Measurements from ENCODE around the gene RAB8B. TPM values are rescaled to one million over a fixed set of nuclear protein-coding genes. Genes with fewer than 3 reads are reported as not detected.

RAB8B gene
- total RNA-seq, 1 donor from 2014 or later = 93.1 TPM

DNA sequence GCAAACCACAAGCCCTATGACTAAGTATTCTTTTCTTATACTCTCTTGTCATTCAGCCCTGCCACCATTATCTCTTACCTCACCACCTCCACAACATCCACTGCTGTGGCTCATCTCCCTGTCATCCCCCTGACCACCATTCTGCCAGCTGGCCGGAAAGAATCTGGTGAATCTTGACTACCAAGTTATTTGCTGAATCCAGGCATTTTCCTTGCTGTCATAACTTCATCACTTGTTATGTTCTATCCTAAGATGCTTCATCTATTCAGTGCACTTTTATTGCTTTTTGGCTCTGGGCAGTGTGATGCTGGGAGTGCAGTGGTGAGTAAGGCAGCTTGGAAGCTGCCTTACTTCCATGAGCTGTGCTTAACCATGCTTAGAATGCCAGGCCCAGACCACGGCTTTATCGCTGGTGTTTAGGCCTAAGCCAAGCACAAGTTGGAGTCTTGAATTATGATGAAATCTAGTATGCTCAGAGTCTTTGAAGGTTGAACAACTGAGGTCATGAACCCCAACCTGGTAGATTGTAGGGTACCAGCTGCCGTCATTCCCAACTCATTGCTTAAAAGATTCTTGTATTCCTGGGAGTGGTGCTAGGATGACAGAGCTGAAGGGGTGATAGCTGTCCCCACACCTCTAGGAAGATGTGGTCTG lies 61.0 kb downstream of the RAB8B start:
- Mint-ChIP-seq H3K4me1 (peaks cover under 1% of the 10 kb centered on the region), H3K36me3 (ENCODE audit: low read depth) (peaks cover 72% of the 10 kb centered on the region), H3K27me3 (no peaks in the 10 kb centered on the region), H3K27ac (no peak overlapping the region), H3K9me3 (no peaks in the 10 kb centered on the region), H3K4me3 (no peak overlapping the region)
- no peak for DNase-seq
- CTCF ChIA-PET = no interaction called here
- no peak for ATAC-seq (ENCODE audit: low read depth)
- intact Hi-C loops (cut with micrococcal nuclease) = no loop called here
- POLR2A ChIA-PET = no interaction called here
- TF ChIP-seq, protein P1, sequence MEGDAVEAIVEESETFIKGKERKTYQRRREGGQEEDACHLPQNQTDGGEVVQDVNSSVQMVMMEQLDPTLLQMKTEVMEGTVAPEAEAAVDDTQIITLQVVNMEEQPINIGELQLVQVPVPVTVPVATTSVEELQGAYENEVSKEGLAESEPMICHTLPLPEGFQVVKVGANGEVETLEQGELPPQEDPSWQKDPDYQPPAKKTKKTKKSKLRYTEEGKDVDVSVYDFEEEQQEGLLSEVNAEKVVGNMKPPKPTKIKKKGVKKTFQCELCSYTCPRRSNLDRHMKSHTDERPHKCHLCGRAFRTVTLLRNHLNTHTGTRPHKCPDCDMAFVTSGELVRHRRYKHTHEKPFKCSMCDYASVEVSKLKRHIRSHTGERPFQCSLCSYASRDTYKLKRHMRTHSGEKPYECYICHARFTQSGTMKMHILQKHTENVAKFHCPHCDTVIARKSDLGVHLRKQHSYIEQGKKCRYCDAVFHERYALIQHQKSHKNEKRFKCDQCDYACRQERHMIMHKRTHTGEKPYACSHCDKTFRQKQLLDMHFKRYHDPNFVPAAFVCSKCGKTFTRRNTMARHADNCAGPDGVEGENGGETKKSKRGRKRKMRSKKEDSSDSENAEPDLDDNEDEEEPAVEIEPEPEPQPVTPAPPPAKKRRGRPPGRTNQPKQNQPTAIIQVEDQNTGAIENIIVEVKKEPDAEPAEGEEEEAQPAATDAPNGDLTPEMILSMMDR (IDR thresholded peaks at IDR 0.05) = no peak

DNA sequence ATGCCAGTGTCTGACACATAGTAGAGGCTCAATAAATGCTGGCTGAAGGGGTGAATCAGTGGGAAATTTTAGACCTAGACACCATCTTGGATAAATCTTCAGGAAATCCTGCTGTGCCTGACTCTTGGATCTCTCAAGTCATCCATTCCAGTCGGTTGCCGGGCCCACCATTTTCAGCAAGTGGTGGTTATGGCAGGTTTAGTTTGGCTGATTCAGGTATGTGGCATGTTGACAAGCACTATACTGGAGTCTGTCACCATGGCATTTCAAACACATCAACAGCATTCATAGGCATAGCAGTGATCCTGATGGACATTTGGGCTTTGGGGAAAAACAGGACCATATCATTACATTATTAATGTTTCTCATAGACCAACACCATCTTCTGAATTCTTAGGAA lies 62.3 kb downstream of the RAB8B start:
- peaks cover 71% of the 10 kb centered on the region for H3K36me3 Mint-ChIP-seq (ENCODE audit: low read depth)
- no peaks in the 10 kb centered on the region for H3K4me1 Mint-ChIP-seq
- intact Hi-C loops (cut with micrococcal nuclease) = no loop called here
- no peaks in the 10 kb centered on the region for H3K27me3 Mint-ChIP-seq
- ChIA-PET POLR2A (no interaction called here), CTCF (no interaction called here)
- TF ChIP-seq, protein P1 (IDR thresholded peaks at IDR 0.05) = no peak
- no peak overlapping the region for H3K4me3 Mint-ChIP-seq
- DNase-seq (no peak), ATAC-seq (ENCODE audit: low read depth) (no peak)
- no peak overlapping the region for H3K27ac Mint-ChIP-seq
- no peaks in the 10 kb centered on the region for H3K9me3 Mint-ChIP-seq

DNA sequence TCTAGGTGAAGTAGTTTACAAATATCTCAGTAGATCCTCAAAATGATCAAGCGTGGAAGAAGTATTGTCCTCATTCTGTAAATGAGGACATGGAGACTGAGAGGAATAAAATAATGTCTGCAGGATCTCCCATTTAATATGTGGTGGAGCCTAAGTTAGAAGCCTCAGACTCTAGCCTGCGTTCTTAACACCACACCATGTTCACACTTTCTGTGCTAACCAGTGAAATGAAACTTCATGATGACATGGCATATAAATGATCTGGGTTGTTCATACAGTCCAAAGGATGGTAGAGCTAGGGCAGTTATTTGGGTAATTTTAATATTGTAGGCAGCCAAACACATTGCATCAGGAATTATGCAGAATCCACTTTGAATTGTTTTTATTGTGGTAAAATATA lies 62.9 kb downstream of the RAB8B start:
- Mint-ChIP-seq H3K27ac (no peak overlapping the region), H3K4me3 (no peak overlapping the region), H3K36me3 (ENCODE audit: low read depth) (peaks cover 71% of the 10 kb centered on the region), H3K9me3 (no peaks in the 10 kb centered on the region), H3K27me3 (no peaks in the 10 kb centered on the region), H3K4me1 (no peaks in the 10 kb centered on the region)
- intact Hi-C loops (cut with micrococcal nuclease) = no loop called here
- ATAC-seq (ENCODE audit: low read depth) = no peak
- DNase-seq = no peak
- TF ChIP-seq, protein P1 (IDR thresholded peaks at IDR 0.05) = no peak
- CTCF ChIA-PET = no interaction called here
- POLR2A ChIA-PET = interaction anchor here (0.7 kb wide), 1 partner anchor 24 kb away, joined by 8 read pairs; no protein-coding TSS in a partner anchor

DNA sequence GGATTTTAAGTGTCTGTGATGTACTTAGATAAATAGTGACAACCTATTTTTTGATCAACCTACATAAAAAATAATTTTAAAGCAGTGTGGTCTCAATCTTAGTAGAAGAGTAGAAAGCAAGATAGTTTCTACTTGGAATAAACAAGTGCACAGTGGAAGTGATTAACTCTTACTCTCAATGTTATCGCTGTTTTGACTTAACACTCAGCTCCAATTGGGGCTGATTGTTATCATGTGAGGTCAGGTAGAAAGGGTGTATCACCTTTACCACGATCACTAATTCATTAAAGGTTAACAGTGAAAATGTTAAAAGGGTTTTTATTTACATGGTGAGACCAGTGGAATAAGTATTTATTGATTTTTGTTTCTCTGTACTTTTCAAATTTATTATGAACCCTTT lies 65.6 kb downstream of the RAB8B start:
- DNase-seq = no peak
- H3K4me1 Mint-ChIP-seq = no peaks in the 10 kb centered on the region
- H3K36me3 Mint-ChIP-seq (ENCODE audit: low read depth) = peaks cover 73% of the 10 kb centered on the region
- ChIA-PET CTCF (no interaction called here), POLR2A (no interaction called here)
- no peak overlapping the region for H3K4me3 Mint-ChIP-seq
- no peak overlapping the region for H3K27ac Mint-ChIP-seq
- H3K27me3 Mint-ChIP-seq = no peaks in the 10 kb centered on the region
- no peak for ATAC-seq (ENCODE audit: low read depth)
- TF ChIP-seq, protein P1 (IDR thresholded peaks at IDR 0.05) = no peak
- intact Hi-C loops (cut with micrococcal nuclease) = no loop called here
- H3K9me3 Mint-ChIP-seq = no peaks in the 10 kb centered on the region

DNA sequence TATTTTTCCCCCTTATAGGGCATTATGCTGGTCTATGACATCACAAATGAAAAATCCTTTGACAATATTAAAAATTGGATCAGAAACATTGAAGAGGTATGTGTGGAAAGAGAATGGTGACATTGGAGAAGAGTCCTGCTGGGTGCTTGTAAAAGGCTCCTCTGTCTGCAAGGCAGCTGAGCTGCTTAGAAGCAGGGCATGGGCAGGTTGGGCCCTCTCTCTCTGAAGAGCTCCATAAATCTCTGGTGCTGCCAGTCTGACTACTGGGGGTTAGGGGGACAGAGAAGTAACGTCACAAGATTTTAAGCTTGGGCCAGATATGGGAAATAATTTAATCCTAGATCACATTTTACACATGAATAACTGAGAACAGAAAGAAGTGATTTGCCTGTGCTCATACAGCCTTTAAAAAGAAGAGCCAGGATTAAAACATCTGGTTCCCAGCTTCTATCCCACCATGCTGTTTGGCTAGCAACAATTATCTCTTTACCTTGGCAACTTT lies 66.1 kb downstream of the RAB8B start:
- intact Hi-C loops (cut with micrococcal nuclease) = no loop called here
- H3K4me3 Mint-ChIP-seq = no peak overlapping the region
- ChIA-PET POLR2A (no interaction called here), CTCF (no interaction called here)
- H3K9me3 Mint-ChIP-seq = no peaks in the 10 kb centered on the region
- TF ChIP-seq, protein P1 (IDR thresholded peaks at IDR 0.05) = no peak
- DNase-seq (no peak), ATAC-seq (ENCODE audit: low read depth) (no peak)
- peaks cover 72% of the 10 kb centered on the region for H3K36me3 Mint-ChIP-seq (ENCODE audit: low read depth)
- H3K4me1 Mint-ChIP-seq = no peaks in the 10 kb centered on the region
- no peak overlapping the region for H3K27ac Mint-ChIP-seq
- no peaks in the 10 kb centered on the region for H3K27me3 Mint-ChIP-seq
